Measurements from ENCODE around the gene NPHS2.
A peak's percentile ranks its signal among the peaks of the same experiment; 100 is the strongest.

Gene NPHS2

DNA sequence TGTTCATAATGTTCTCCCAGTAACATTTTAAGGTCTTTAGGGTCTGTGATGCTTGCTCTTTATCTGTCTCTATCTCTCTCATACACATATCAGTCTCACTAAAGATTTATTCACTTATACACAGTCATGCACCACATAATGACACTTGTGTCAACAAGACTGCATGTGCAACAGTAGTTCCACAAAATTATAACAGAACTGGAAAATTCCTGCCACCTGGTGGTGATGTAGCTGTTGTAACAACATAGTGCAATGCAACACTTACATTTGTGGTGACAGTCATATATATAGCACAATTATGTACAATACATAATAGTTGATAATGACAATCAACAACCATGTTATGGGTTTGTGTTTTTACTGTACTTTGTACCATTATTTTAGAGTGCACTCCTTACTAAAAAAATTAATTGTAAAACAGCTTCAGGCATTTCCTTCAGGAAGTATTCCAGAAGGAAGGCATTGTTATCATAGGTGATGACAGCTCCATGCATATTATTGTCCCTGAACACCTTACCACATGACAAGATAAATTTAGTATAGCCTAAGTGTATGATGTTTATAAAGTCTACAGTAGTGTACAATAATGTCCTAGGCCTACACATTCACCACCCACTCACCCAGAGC, 24.0 kb upstream of the NPHS2 start:
- TF ChIP-seq, protein P1, sequence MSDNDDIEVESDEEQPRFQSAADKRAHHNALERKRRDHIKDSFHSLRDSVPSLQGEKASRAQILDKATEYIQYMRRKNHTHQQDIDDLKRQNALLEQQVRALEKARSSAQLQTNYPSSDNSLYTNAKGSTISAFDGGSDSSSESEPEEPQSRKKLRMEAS (IDR thresholded peaks at IDR 0.05), result no peak
- peak; percentile 38; the same call in 1 of the 2 replicates for TF ChIP-seq TEAD4 (IDR thresholded peaks at IDR 0.05)
- peak; percentile 58 for TF ChIP-seq RAD21 (IDR thresholded peaks at IDR 0.05; ENCODE audit: low read depth)

DNA sequence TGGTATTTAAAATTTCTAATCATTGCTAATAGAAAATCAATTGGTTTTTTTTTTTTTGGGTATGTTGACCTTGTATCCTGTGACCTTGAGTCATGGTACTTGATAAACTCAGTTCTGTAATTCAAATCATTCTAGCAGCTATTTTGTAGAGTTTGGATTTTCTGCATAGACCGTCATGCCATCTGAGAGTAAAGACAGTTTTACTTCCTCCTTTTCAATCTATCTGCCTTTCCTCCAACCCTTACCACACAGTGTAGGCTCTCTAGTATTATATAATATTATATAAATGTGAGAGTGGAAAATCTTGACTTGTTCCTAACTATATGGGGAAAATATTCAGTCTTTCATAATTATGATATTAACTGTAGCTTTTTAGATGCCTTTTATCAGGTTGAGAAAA, 22.9 kb upstream of the NPHS2 start:
- TF ChIP-seq TEAD4 (IDR thresholded peaks at IDR 0.05), result no peak
- TF ChIP-seq ZBTB7A (IDR thresholded peaks at IDR 0.05; ENCODE audit: low read depth), result no peak
- TF ChIP-seq CEBPB (IDR thresholded peaks at IDR 0.05), result no peak

DNA sequence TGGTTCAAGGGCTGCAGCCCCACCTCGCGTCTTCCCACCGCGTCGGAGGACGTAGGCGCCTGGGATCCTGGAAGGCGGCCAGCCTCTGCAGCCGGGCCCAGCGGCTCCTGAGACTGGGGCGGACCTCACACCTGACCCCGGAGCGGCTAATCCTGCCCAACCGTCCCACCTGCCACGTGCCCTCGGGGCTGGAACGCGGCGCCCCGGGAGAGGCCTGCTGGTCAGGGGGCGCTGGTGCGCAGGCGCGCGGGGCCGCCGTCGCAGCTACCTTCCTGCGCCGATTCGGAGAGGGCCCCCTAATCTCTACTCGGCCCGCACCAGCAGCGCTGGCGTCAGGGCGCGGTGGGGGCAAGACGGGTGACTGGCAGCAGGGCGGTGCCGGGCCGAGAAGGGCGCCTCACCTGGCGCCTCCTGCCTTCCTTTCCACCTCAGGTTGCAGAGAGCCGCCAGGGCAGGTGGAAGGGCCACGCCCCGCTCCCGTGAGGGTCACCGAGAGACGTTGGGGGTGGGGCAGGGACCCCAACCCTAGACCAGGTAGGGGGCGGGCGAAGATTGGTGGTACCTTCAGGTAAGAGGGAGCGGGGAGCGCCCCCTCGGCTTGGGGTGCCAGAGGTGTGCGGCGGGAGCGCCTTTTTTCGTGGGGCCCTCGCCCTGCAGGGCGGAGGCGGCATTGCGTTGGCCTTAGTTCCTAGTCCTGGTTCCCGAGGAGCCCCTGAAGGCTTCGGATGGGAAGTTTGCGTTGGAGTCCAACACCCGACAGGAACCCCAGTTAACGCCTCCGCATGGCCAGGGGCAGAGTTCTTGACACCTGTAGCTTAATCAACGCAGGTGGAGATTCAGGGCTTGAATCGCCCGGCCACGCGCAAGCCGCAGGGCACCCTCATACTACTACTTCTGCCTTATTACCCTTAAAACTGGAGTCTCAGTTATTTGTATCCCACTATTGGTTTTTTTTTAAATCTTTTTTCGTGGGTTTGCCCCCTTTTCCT, 16.1 kb upstream of the NPHS2 start, which contains the start of gene TDRD5:
Gene TDRD5, plus strand, starts transcription at position 241 of the 989 bp plus-strand sequence. CDS start 784 bp downstream, outside the sequence.
- TF ChIP-seq CEBPB (IDR thresholded peaks at IDR 0.05), result no peak
- TF ChIP-seq, protein P2, sequence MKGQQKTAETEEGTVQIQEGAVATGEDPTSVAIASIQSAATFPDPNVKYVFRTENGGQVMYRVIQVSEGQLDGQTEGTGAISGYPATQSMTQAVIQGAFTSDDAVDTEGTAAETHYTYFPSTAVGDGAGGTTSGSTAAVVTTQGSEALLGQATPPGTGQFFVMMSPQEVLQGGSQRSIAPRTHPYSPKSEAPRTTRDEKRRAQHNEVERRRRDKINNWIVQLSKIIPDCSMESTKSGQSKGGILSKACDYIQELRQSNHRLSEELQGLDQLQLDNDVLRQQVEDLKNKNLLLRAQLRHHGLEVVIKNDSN (IDR thresholded peaks at IDR 0.05), result no peak
- TF ChIP-seq, protein P1 (IDR thresholded peaks at IDR 0.05), result 0 out of 2 replicates have a peak, but pooled peaks have one; percentile 14

DNA sequence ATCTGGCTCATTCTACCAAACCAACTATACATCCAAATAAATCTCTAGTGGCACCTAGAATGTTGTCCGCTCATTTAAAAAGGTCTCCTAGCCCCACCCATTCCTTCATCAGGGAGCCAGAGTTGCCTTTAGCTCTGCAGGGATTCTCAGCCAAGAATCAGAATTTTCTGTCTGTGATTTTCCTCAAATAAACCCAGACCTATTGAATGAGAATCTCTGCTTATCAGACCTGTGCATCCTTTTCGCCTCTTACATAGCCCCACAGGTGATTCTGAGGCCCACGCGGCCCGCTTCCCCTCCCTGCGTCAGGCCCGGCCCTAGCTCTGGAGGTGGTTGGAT, 15.5 kb upstream of the NPHS2 start:
- TF ChIP-seq EP300 (IDR thresholded peaks at IDR 0.05; ENCODE audit: borderline replicate concordance) (no peak), CREB1 (IDR thresholded peaks at IDR 0.05; ENCODE audit: low read depth) (no peak), TCF12 (IDR thresholded peaks at IDR 0.05; ENCODE audit: low read depth) (no peak), TAF1 (IDR thresholded peaks at IDR 0.05; ENCODE audit: low read depth) (no peak), TEAD4 (IDR thresholded peaks at IDR 0.05) (no peak), EGR1 (IDR thresholded peaks at IDR 0.05) (no peak), NFIC (IDR thresholded peaks at IDR 0.05) (no peak), FOXM1 (IDR thresholded peaks at IDR 0.05; ENCODE audit: borderline replicate concordance, low read depth) (no peak), ZBTB7A (IDR thresholded peaks at IDR 0.05; ENCODE audit: low read depth) (no peak), CEBPB (IDR thresholded peaks at IDR 0.05) (no peak), RAD21 (IDR thresholded peaks at IDR 0.05; ENCODE audit: low read depth) (no peak), YY1 (IDR thresholded peaks at IDR 0.05; ENCODE audit: low read depth) (no peak)
- TF ChIP-seq, protein P2 (IDR thresholded peaks at IDR 0.05), result no peak
- TF ChIP-seq, protein P3, sequence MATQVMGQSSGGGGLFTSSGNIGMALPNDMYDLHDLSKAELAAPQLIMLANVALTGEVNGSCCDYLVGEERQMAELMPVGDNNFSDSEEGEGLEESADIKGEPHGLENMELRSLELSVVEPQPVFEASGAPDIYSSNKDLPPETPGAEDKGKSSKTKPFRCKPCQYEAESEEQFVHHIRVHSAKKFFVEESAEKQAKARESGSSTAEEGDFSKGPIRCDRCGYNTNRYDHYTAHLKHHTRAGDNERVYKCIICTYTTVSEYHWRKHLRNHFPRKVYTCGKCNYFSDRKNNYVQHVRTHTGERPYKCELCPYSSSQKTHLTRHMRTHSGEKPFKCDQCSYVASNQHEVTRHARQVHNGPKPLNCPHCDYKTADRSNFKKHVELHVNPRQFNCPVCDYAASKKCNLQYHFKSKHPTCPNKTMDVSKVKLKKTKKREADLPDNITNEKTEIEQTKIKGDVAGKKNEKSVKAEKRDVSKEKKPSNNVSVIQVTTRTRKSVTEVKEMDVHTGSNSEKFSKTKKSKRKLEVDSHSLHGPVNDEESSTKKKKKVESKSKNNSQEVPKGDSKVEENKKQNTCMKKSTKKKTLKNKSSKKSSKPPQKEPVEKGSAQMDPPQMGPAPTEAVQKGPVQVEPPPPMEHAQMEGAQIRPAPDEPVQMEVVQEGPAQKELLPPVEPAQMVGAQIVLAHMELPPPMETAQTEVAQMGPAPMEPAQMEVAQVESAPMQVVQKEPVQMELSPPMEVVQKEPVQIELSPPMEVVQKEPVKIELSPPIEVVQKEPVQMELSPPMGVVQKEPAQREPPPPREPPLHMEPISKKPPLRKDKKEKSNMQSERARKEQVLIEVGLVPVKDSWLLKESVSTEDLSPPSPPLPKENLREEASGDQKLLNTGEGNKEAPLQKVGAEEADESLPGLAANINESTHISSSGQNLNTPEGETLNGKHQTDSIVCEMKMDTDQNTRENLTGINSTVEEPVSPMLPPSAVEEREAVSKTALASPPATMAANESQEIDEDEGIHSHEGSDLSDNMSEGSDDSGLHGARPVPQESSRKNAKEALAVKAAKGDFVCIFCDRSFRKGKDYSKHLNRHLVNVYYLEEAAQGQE (IDR thresholded peaks at IDR 0.05; ENCODE audit: low read depth), result no peak
- TF ChIP-seq, protein P1 (IDR thresholded peaks at IDR 0.05), result no peak

DNA sequence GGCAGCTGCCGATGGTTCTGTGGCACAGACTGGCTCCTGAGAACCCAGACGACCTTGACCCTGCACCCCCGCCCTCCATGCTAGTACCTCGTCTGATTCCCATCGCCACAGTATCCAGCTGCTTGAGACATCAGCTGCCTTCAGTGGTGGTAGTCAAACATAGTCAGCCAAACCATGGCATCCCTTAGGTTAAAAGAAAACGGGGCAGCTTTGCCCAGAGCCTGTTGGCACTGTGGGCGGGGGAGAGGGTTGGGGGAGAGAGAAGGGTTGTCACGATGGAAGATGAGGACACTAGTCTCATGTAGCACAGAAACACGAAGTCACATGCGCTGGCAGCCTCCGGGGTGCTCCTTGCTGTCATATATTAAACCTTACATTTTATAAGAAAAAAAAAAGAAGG, 14.9 kb upstream of the NPHS2 start:
- TF ChIP-seq ZBTB7A (IDR thresholded peaks at IDR 0.05; ENCODE audit: low read depth), result no peak

DNA sequence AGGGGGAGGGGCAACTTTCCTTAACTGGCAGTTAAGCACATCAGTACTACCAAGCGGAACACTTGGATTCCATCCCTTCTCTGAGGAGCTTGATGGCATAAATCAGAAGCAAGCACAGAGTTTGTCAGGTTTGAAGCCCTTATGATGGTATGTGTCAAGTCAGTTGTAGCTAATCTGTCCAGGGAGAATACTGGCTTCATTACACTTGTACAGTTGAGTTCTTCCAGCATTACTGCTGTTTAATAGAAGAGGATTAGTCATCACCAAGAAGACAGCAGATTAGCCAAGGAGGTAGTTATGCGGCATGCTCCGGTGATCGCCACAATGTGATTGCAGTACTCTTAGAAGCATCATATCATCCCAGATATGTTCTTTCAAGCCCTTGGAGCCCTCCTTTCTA, 13.8 kb upstream of the NPHS2 start:
- no peak for TF ChIP-seq TCF12 (IDR thresholded peaks at IDR 0.05; ENCODE audit: low read depth)
- TF ChIP-seq, protein P3 (IDR thresholded peaks at IDR 0.05; ENCODE audit: low read depth), result no peak
- TF ChIP-seq, protein P2 (IDR thresholded peaks at IDR 0.05), result no peak
- TF ChIP-seq ZBTB7A (IDR thresholded peaks at IDR 0.05; ENCODE audit: low read depth), result no peak
- TF ChIP-seq CEBPB (IDR thresholded peaks at IDR 0.05), result no peak
- no peak for TF ChIP-seq EGR1 (IDR thresholded peaks at IDR 0.05)
- TF ChIP-seq TAF1 (IDR thresholded peaks at IDR 0.05; ENCODE audit: low read depth), result no peak
- no peak for TF ChIP-seq NFIC (IDR thresholded peaks at IDR 0.05)
- TF ChIP-seq RAD21 (IDR thresholded peaks at IDR 0.05; ENCODE audit: low read depth), result no peak
- TF ChIP-seq CREB1 (IDR thresholded peaks at IDR 0.05; ENCODE audit: low read depth), result no peak
- TF ChIP-seq TEAD4 (IDR thresholded peaks at IDR 0.05), result no peak
- no peak for TF ChIP-seq YY1 (IDR thresholded peaks at IDR 0.05; ENCODE audit: low read depth)
- no peak for TF ChIP-seq EP300 (IDR thresholded peaks at IDR 0.05; ENCODE audit: borderline replicate concordance)
- TF ChIP-seq FOXM1 (IDR thresholded peaks at IDR 0.05; ENCODE audit: borderline replicate concordance, low read depth), result no peak
- TF ChIP-seq, protein P1 (IDR thresholded peaks at IDR 0.05), result no peak

Measured in Ishikawa (cell line).